ENCODE measurements around the gene ZSCAN18.

The ZSCAN18 gene

DNA sequence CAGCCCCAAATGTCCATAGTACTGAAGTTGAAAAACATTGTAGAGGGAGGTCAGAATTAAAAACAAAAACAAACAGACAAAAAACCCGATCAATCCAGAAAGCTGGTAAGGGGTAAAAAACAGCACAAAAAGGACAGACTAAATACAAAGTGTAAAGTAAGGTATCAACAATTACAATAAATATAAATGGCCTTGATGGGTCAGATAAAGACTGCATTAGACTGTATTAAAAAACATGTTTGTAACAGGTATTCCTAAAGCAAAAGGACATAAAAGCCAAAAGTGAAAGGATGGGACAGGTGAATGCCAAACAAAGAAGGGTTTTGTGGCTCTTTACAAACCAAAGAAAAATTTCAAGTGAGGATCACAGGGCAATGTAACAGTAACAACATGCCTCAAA lies 36.2 kb upstream of the ZSCAN18 start:
- Histone ChIP-seq H3K4me1 (ENCODE audit: low read length) (no peaks in the 10 kb centered on the region), H4K20me1 (ENCODE audit: insufficient read depth, low read length) (no peaks in the 10 kb centered on the region), H3K4me2 (ENCODE audit: low read depth, low read length) (no peak overlapping the region), H3K9me2 (replicated peaks; ENCODE audit: insufficient read depth, low read length) (no peaks in the 10 kb centered on the region), H3K9me3 (replicated peaks; ENCODE audit: insufficient read depth, low read length) (no peaks in the 10 kb centered on the region), H3K27ac (ENCODE audit: low read length) (no peak overlapping the region), H3K79me2 (ENCODE audit: low read length) (no peaks in the 10 kb centered on the region), H3K9ac (ENCODE audit: low read length) (no peak overlapping the region), H3K36me3 (replicated peaks; ENCODE audit: insufficient read depth, low read length) (0 out of 2 replicates have a peak, but pooled peaks cover under 1% of the 10 kb centered on the region), H2AFZ (ENCODE audit: low read length) (no peak overlapping the region), H3K4me3 (ENCODE audit: low read length) (no peak overlapping the region), H3K27me3 (replicated peaks; ENCODE audit: insufficient read depth, low read length) (no peaks in the 10 kb centered on the region), H3F3A (ENCODE audit: insufficient read depth, low read length) (no peaks in the 10 kb centered on the region)
- TF ChIP-seq EZH2 (optimal IDR thresholded peaks at IDR 0.05; ENCODE audit: low read depth, low read length) = no peak
- DNase-seq = no peak

DNA sequence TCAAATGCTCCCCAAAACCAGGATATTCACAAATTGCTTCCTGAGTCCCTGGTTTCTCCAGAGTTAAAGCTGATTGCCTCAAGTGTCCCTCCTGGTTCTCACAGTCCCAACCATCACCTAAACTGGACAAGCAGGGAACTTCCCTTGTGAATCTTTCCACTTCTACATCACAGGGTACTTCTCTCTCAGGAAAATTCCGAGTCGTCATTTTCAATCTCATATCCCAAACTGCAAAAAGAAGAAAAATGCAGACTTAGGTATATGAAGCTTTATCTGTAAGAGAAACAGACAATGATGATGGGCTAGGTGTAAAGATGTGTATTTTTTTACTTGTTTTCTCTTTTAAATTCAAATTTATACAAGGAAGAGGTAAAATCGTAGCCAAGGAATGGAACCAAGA lies 31.3 kb upstream of the ZSCAN18 start:
- H4K20me1 ChIP-seq (ENCODE audit: insufficient read depth, low read length) = no peaks in the 10 kb centered on the region
- H3K27ac ChIP-seq (ENCODE audit: low read length) = no peak overlapping the region
- no peak overlapping the region for H3K9ac ChIP-seq (ENCODE audit: low read length)
- H3K36me3 ChIP-seq (replicated peaks; ENCODE audit: insufficient read depth, low read length) = peaks cover 8% of the 10 kb centered on the region; the same call in 1 of the 2 replicates
- no peaks in the 10 kb centered on the region for H3K79me2 ChIP-seq (ENCODE audit: low read length)
- no peak overlapping the region for H2AFZ ChIP-seq (ENCODE audit: low read length)
- no peak for TF ChIP-seq EZH2 (optimal IDR thresholded peaks at IDR 0.05; ENCODE audit: low read depth, low read length)
- no peak for TF ChIP-seq EZH2phosphoT487 (IDR thresholded peaks at IDR 0.05; ENCODE audit: low read length)
- TF ChIP-seq, protein P1, sequence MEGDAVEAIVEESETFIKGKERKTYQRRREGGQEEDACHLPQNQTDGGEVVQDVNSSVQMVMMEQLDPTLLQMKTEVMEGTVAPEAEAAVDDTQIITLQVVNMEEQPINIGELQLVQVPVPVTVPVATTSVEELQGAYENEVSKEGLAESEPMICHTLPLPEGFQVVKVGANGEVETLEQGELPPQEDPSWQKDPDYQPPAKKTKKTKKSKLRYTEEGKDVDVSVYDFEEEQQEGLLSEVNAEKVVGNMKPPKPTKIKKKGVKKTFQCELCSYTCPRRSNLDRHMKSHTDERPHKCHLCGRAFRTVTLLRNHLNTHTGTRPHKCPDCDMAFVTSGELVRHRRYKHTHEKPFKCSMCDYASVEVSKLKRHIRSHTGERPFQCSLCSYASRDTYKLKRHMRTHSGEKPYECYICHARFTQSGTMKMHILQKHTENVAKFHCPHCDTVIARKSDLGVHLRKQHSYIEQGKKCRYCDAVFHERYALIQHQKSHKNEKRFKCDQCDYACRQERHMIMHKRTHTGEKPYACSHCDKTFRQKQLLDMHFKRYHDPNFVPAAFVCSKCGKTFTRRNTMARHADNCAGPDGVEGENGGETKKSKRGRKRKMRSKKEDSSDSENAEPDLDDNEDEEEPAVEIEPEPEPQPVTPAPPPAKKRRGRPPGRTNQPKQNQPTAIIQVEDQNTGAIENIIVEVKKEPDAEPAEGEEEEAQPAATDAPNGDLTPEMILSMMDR (IDR thresholded peaks at IDR 0.05; ENCODE audit: low read length) = no peak
- no peaks in the 10 kb centered on the region for H3F3A ChIP-seq (ENCODE audit: insufficient read depth, low read length)
- H3K27me3 ChIP-seq (replicated peaks; ENCODE audit: insufficient read depth, low read length) = no peaks in the 10 kb centered on the region
- H3K9me3 ChIP-seq (replicated peaks; ENCODE audit: insufficient read depth, low read length) = 0 out of 2 replicates have a peak, but pooled peaks cover 4% of the 10 kb centered on the region
- H3K4me1 ChIP-seq (ENCODE audit: low read length) = no peaks in the 10 kb centered on the region
- H3K9me2 ChIP-seq (replicated peaks; ENCODE audit: insufficient read depth, low read length) = no peaks in the 10 kb centered on the region
- DNase-seq = no peak
- no peak overlapping the region for H3K4me3 ChIP-seq (ENCODE audit: low read length)
- no peak overlapping the region for H3K4me2 ChIP-seq (ENCODE audit: low read depth, low read length)

DNA sequence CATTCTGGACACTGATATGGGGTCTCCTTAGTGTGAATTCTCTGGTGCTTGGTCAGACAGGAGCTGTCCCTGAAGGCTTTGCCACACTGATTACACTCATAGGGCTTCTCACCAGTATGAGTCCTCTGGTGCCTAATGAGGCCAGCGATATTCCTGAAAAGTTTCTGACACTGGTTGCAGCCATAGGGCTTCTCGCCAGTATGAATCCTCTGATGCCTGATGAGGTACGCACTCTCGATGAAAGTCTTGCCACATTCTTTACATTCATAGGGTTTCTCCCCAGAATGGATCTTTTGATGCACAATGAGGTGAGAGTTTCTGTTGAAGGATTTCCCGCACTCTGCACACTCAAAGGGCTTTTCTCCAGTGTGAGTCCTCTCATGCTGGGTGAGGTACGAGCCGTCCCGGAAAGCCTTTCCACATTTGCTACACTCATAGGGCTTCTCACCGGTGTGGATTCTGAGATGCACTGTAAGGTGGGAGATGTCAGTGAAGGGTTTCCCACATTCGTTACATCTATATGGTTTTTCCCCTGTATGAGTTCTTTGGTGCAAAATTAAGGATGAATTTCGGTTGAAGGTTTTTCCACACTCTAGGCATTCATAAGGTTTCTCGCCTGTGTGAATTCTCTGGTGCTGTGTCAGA lies 30.1 kb upstream of the ZSCAN18 start:
- Histone ChIP-seq H3K4me3 (ENCODE audit: low read length) (no peak overlapping the region), H3F3A (ENCODE audit: insufficient read depth, low read length) (no peaks in the 10 kb centered on the region), H3K79me2 (ENCODE audit: low read length) (no peaks in the 10 kb centered on the region), H2AFZ (ENCODE audit: low read length) (no peak overlapping the region), H3K9ac (ENCODE audit: low read length) (no peak overlapping the region), H3K36me3 (replicated peaks; ENCODE audit: insufficient read depth, low read length) (peaks cover 8% of the 10 kb centered on the region; the same call in 1 of the 2 replicates), H3K4me1 (ENCODE audit: low read length) (no peaks in the 10 kb centered on the region), H3K27me3 (replicated peaks; ENCODE audit: insufficient read depth, low read length) (no peaks in the 10 kb centered on the region), H3K9me2 (replicated peaks; ENCODE audit: insufficient read depth, low read length) (no peaks in the 10 kb centered on the region), H3K4me2 (ENCODE audit: low read depth, low read length) (no peak overlapping the region), H4K20me1 (ENCODE audit: insufficient read depth, low read length) (no peaks in the 10 kb centered on the region), H3K9me3 (replicated peaks; ENCODE audit: insufficient read depth, low read length) (0 out of 2 replicates have a peak, but pooled peaks cover 4% of the 10 kb centered on the region), H3K27ac (ENCODE audit: low read length) (no peak overlapping the region)
- no peak for DNase-seq
- TF ChIP-seq, protein P1 (IDR thresholded peaks at IDR 0.05; ENCODE audit: low read length) = no peak
- TF ChIP-seq EZH2phosphoT487 (IDR thresholded peaks at IDR 0.05; ENCODE audit: low read length) (no peak), EZH2 (optimal IDR thresholded peaks at IDR 0.05; ENCODE audit: low read depth, low read length) (no peak)

- H3K36me3 ChIP-seq (replicated peaks; ENCODE audit: insufficient read depth, low read length) = no peaks in the 10 kb centered on the region
- H3K4me1 ChIP-seq (ENCODE audit: low read length) = no peaks in the 10 kb centered on the region
- no peaks in the 10 kb centered on the region for H4K20me1 ChIP-seq (ENCODE audit: insufficient read depth, low read length)
- no peak overlapping the region for H2AFZ ChIP-seq (ENCODE audit: low read length)
- no peak for DNase-seq
- no peak overlapping the region for H3K4me3 ChIP-seq (ENCODE audit: low read length)
- H3K9me3 ChIP-seq (replicated peaks; ENCODE audit: insufficient read depth, low read length) = 0 out of 2 replicates have a peak, but pooled peaks cover 4% of the 10 kb centered on the region
- H3F3A ChIP-seq (ENCODE audit: insufficient read depth, low read length) = no peaks in the 10 kb centered on the region
- no peaks in the 10 kb centered on the region for H3K9me2 ChIP-seq (replicated peaks; ENCODE audit: insufficient read depth, low read length)
- no peak overlapping the region for H3K4me2 ChIP-seq (ENCODE audit: low read depth, low read length)
- no peak overlapping the region for H3K9ac ChIP-seq (ENCODE audit: low read length)
- H3K79me2 ChIP-seq (ENCODE audit: low read length) = no peaks in the 10 kb centered on the region
- H3K27ac ChIP-seq (ENCODE audit: low read length) = no peak overlapping the region
- H3K27me3 ChIP-seq (replicated peaks; ENCODE audit: insufficient read depth, low read length) = no peaks in the 10 kb centered on the region
- TF ChIP-seq, protein P1 (IDR thresholded peaks at IDR 0.05; ENCODE audit: low read length) = no peak
- TF ChIP-seq EZH2phosphoT487 (IDR thresholded peaks at IDR 0.05; ENCODE audit: low read length) (no peak), EZH2 (optimal IDR thresholded peaks at IDR 0.05; ENCODE audit: low read depth, low read length) (no peak)
Measured at GRCh38 chr19:58123354-58123753, 25.3 kb upstream of the ZSCAN18 start.

All from MM.1S (cell line).